Ovary (tissue), 9 donors: ENCODE results near the gene CSNK1G2. TPM values are rescaled to one million over a fixed set of nuclear protein-coding genes. Genes with fewer than 3 reads are reported as not detected.

Source experiments
- DNase-seq, 5 donors: peaks; one replicate each; pipeline ENCODE4 v3.0.0-alpha.2; 2019 to 2020
- H3K27ac ChIP-seq, 2 donors: fragments of 200-600 bp; one replicate each; pipeline versions ENCODE4 v1.5.1 to v1.8.0; 2019 to 2022
- H3K27me3 ChIP-seq: fragments of 200-600 bp; one replicate; pipeline ENCODE4 v1.8.0; 2022
- H3K36me3 ChIP-seq: fragments of 200-600 bp; sonication (generic); one replicate; pipeline ENCODE4 v1.5.1; 2019
- H3K4me1 ChIP-seq: one replicate; pipeline ENCODE4 v1.8.1; 2013; ENCODE audit warnings: mild to moderate bottlenecking, moderate library complexity; ENCODE audit not compliant: insufficient read depth
- H3K4me3 ChIP-seq: fragments of 200-600 bp; sonication (generic); one replicate; pipeline ENCODE4 v1.5.1; 2017
- H3K9me3 ChIP-seq, 2 donors: fragments of 200-600 bp in 1 of 2; sonication (generic) in 1 of 2; one replicate each; pipeline versions ENCODE4 v1.5.1 to v1.8.1; 2013 to 2019; ENCODE audit warnings: mild to moderate bottlenecking in 1 of 2, moderate library complexity in 1 of 2
- CTCF ChIP-seq, 3 donors: fragments of 450-650 bp in 2 of 3; fragments of 200-600 bp in 1 of 3; IDR thresholded peaks; one replicate each; pipeline versions ENCODE4 v1.5.1 to v1.8.0; 2016 to 2022; ENCODE audit warnings: antibody characterized with exemption in 3 of 3, mild to moderate bottlenecking in 1 of 3
- EP300 ChIP-seq: sonication (generic); formaldehyde crosslinking; IDR thresholded peaks from one replicate; pipeline ENCODE4 v1.6.1; 2017; ENCODE audit warnings: antibody characterized with exemption
- POLR2A ChIP-seq: fragments of 450-650 bp; IDR thresholded peaks from one replicate; pipeline ENCODE4 v1.6.1; 2017; ENCODE audit warnings: antibody characterized with exemption, mild to moderate bottlenecking, moderate library complexity
- WGBS, 3 donors: extraction: QIAGEN DNeasy Blood & Tissue Kit in 1 of 3; methylation state at CpG; one replicate each; pipeline versions ENCODE4 v1.1.5 to v1.1.7; 2013 to 2017; 5-methylcytosine and 5-hydroxymethylcytosine counted together
- intact Hi-C, 4 donors: fragments of 100-400 bp; cut with DNase I; formaldehyde crosslinking; loops; one replicate each; pipeline versions ENCODE4 v1.11.0 to v1.15.1; 2022 to 2023
- polyA plus RNA-seq, 2 donors: library from polyadenylated mRNA; stranded (reverse); fragments of 200-250 nt in 1 of 2; fragments of 350-450 nt in 1 of 2; fragmentation: Illumina TruSeq in 1 of 2; extraction: RNeasy Lipid Tissue Mini Kit (QIAGEN cat#74804) in 1 of 2; gene quantifications; one replicate each; pipeline ENCODE4 v1.2.3, GENCODE V29; 2013 to 2014
- total RNA-seq, 7 donors: library from RNA; depleted of rRNA in 2 of 7; stranded (reverse); fragments of >200 nt in 2 of 7; fragmentation: NEBNext Ultra II Directional in 3 of 7; extraction: Animal tissue kit (Norgen Biotek cat#: 25700) in 3 of 7; gene quantifications; one replicate each; pipeline versions ENCODE4 v1.1.0 to v1.2.4, GENCODE V29; 2016 to 2023
- donor health status: DM: no; HTN: no; CAD: no; lungs with moderate emphysema.
- donor health status: DM: no; HTN: no; CAD: no.
- donor health status: Bipolar disorder and iron deficiency.
- donor health status: DM: yes; HTN: yes; CAD: no.
- donor health status: DM: no; HTN: no; CAD: no.
- donor health status: DM: yes; HTN: yes; CAD: no.

Gene CSNK1G2
- total and polyA plus RNA-seq, 9 donors, result 5.9 to 65.4 (median 50.3) TPM

GRCh38 chr19:2010135-2010668, 69.2 kb downstream of the CSNK1G2 start:
- WGBS, 3 donors, result 95% methylated on average over 17 to 20 of the region's 20 CpGs
- intact Hi-C loops, result loop anchor here in 2 of 4 donors (5.0 kb wide), 2 partner anchors 53 to 73 kb away; no protein-coding TSS in a partner anchor
- Histone ChIP-seq H3K36me3 (no peaks in the 10 kb centered on the region), H3K4me1 (peaks cover 7% of the 10 kb centered on the region), H3K4me3 (no peak overlapping the region), H3K27ac (no peak overlapping the region), H3K9me3 (no peaks in the 10 kb centered on the region), H3K27me3 (no peaks in the 10 kb centered on the region)
- DNase-seq, result no peak
- no peak for TF ChIP-seq CTCF (IDR thresholded peaks at IDR 0.05)
- no peak for TF ChIP-seq EP300
- no peak for TF ChIP-seq POLR2A

GRCh38 chr19:2011169-2011568, 70.2 kb downstream of the CSNK1G2 start:
- DNase-seq, result no peak
- no peak overlapping the region for H3K4me3 ChIP-seq
- no peaks in the 10 kb centered on the region for H3K36me3 ChIP-seq
- TF ChIP-seq EP300 (no peak), CTCF (IDR thresholded peaks at IDR 0.05) (no peak), POLR2A (no peak)
- 89 to 95% (median 93%) methylated on average over 12 of the region's 12 CpGs for WGBS, 3 donors
- H3K9me3 ChIP-seq, result no peaks in the 10 kb centered on the region
- intact Hi-C loops, result loop anchor here in 2 of 4 donors (5.0 kb wide), 2 partner anchors 54 to 74 kb away; no protein-coding TSS in a partner anchor
- H3K4me1 ChIP-seq, result peaks cover 7% of the 10 kb centered on the region
- H3K27me3 ChIP-seq, result no peaks in the 10 kb centered on the region
- H3K27ac ChIP-seq, result no peak overlapping the region

GRCh38 chr19:2012941-2013682, 72.1 kb downstream of the CSNK1G2 start:
- H3K27me3 ChIP-seq, result no peaks in the 10 kb centered on the region
- no peak for TF ChIP-seq EP300
- TF ChIP-seq POLR2A, result no peak
- TF ChIP-seq CTCF (IDR thresholded peaks at IDR 0.05), result no peak
- 72 to 80% (median 78%) methylated on average over 12 to 21 of the region's 21 CpGs for WGBS, 3 donors
- no peaks in the 10 kb centered on the region for H3K9me3 ChIP-seq
- H3K27ac ChIP-seq, result no peak overlapping the region
- H3K36me3 ChIP-seq, result no peaks in the 10 kb centered on the region
- peaks cover 8% of the 10 kb centered on the region for H3K4me1 ChIP-seq
- no peak for DNase-seq
- H3K4me3 ChIP-seq, result no peak overlapping the region
- intact Hi-C loops, result loop anchor here in 2 of 4 donors (5.0 kb wide), 2 partner anchors 56 to 76 kb away; no protein-coding TSS in a partner anchor

- H3K27ac ChIP-seq, result no peak overlapping the region
- TF ChIP-seq EP300 (no peak), CTCF (IDR thresholded peaks at IDR 0.05) (no peak), POLR2A (no peak)
- H3K27me3 ChIP-seq, result no peaks in the 10 kb centered on the region
- no peak overlapping the region for H3K4me3 ChIP-seq
- H3K4me1 ChIP-seq, result peaks cover 8% of the 10 kb centered on the region
- 79 to 98% (median 79%) methylated on average over 6 of the region's 6 CpGs for WGBS, 3 donors
- intact Hi-C loops, result loop anchor here in 2 of 4 donors (5.0 kb wide), 2 partner anchors 56 to 76 kb away; no protein-coding TSS in a partner anchor
- no peaks in the 10 kb centered on the region for H3K36me3 ChIP-seq
- peak in 1 of 5 donors; percentile 55 for DNase-seq
- H3K9me3 ChIP-seq, result no peaks in the 10 kb centered on the region
Observed at GRCh38 chr19:2013683-2013961, 72.7 kb downstream of the CSNK1G2 start.
